K562 (cell line): ENCODE data around the gene SMC3.
"Not testable (repeated sequence)": the region's sequence is repeated elsewhere in the genome, so short reads cannot be mapped to it uniquely, and the experiment has no call there.

Experiments used
- BCLAF1 ChIP-seq, 2 experiments: fragments of 450-650 bp in 1 of 2; IDR thresholded peaks; 2 replicates each; pipeline ENCODE4 v1.6.1; 2011 to 2017; ENCODE audit warnings: low read depth in 2 of 2, antibody characterized with exemption in 1 of 2, borderline replicate concordance in 1 of 2, low read length in 1 of 2, mild to moderate bottlenecking in 1 of 2, mixed read lengths in 1 of 2; ENCODE audit not compliant: control insufficient read depth in 1 of 2
- ZBTB8A ChIP-seq: fragments of 450-650 bp; IDR thresholded peaks from 2 replicates; pipeline ENCODE4 v1.6.1; 2018; ENCODE audit warnings: mild to moderate bottlenecking, moderate library complexity; ENCODE audit not compliant: partially characterized antibody

GRCh38 chr10:110639046-110639445 is 71.6 kb downstream of the SMC3 start:
- not testable (repeated sequence) for TF ChIP-seq BCLAF1 (IDR thresholded peaks at IDR 0.05; ENCODE audit: borderline replicate concordance in 1 of 2, control insufficient read depth in 1 of 2, low read depth in 2 of 2, low read length in 1 of 2); ZBTB8A
